CD4-positive, alpha-beta T cell treated with Interleukin-6 for 4 hours (primary cell): ENCODE data around the gene KRTAP2-1.
"Not testable (repeated sequence)": the region's sequence is repeated elsewhere in the genome, so short reads cannot be mapped to it uniquely, and the experiment has no call there.

ENCODE experiments used
- DNase-seq: peaks from one replicate; pipeline ENCODE4 v3.0.0-alpha.2; 2020; ENCODE audit warnings: mixed read lengths

The KRTAP2-1 gene, protein sequence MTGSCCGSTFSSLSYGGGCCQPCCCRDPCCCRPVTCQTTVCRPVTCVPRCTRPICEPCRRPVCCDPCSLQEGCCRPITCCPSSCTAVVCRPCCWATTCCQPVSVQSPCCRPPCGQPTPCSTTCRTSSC

DNA sequence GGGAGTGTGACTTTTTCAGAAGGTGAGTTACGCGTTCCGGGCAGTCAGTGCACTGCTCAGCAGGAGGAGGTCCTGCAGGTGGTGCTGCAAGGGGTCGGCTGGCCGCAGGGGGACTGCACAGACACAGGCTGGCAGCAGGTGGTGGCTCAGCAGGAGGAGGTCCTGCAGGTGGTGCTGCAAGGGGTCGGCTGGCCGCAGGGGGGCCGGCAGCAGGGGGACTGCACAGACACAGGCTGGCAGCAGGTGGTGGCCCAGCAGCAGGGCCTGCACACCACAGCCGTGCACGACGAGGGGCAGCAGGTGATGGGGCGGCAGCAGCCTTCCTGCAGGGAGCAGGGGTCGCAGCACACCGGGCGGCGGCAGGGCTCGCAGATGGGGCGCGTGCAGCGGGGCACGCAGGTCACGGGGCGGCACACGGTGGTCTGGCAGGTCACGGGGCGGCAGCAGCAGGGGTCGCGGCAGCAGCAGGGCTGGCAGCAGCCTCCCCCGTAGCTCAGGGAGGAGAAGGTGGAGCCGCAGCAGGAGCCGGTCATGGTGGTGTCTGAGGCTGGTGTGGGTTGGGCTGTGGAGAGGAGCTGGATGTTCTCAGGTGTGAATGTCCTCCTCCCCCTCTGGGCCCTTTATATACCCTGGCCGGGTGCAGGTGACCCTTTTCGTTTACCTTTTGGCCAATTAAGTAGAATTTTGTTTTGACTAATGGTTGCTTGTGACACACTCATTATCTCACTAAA lies at the start of gene KRTAP2-1:
Gene KRTAP2-1 (minus strand): TSS at position 582 of the 731 bp plus-strand sequence. CDS start 49 bp downstream, at position 533.
- not testable (repeated sequence) for DNase-seq

DNA sequence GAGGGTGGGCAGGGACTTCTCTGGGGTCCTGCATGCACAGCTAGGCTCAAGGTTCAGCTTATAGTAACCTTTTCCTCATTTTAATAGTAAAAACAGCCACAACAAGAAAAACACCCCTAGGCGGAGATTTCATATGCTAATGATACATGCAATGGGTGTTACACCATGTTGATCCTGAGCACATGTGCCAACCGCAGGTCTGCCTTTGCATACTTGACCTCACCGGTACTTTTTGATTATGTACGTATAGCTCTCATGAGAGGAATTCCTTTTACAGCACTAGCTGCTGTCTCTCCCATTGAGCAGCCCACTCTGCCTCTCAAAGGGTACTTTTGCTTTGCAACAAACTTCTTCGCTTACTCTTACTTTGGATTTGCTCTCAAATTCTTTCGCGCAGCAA lies 48.9 kb upstream of the KRTAP2-1 start:
- DNase-seq = no peak

DNA sequence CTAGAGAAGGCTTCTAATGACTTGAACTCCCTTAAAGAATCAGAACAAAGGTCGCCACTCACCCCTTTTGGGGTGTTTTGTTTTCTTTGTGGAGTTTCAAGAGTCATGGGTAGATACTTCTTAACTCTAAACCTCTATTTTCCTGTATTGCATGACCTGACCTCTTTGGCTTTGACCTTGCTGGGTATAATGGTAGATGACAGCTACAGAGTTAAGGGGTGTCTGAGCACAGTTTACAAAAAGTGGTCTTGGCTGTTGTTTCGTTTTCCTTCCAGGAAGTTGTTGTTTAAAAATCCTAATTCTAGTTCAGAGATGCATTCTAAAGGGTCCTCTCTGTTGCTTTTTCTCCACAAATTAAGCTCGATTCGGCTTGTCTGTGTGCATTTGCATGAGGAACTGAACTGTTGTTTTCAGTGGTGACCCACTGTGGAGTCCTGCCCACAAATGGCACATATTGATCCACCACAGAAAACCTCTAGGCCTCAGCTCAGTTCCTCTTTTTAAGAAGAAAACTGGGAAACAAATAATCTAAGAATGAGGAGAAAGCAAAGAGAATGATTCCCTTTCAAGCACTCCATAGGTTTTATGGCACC lies 41.7 kb upstream of the KRTAP2-1 start:
- not testable (repeated sequence) for DNase-seq

DNA sequence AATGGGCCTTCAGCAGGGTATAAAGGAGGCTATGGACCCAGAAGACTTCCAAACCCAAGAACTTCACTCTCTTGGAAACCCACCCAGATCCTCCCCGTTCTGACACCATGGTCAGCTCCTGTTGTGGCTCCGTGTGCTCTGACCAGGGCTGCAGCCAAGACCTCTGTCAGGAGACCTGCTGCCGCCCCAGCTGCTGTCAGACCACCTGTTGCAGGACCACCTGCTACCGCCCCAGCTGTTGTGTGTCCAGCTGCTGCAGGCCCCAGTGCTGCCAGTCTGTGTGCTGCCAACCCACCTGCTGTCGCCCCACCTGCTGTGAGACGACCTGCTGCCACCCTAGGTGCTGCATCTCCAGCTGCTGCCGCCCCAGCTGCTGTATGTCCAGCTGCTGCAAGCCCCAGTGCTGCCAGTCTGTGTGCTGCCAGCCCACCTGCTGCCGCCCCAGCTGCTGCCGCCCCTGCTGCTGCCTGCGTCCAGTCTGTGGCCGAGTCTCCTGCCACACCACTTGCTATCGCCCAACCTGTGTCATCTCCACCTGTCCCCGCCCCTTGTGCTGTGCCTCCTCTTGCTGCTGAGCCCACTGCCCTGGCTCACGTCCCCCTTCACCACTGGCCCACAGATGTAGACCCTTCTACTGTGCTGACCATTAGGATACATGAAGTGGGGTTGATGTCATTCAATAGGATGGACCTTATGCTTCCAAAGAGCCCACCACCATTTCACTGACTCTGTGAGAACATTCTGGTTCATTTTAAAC lies 37.2 kb upstream of the KRTAP2-1 start, which contains the start of gene KRTAP4-7:
Gene KRTAP4-7 (plus strand): TSS at position 51 of the 757 bp plus-strand sequence. CDS start 57 bp downstream, at position 108.
- DNase-seq = not testable (repeated sequence)

DNA sequence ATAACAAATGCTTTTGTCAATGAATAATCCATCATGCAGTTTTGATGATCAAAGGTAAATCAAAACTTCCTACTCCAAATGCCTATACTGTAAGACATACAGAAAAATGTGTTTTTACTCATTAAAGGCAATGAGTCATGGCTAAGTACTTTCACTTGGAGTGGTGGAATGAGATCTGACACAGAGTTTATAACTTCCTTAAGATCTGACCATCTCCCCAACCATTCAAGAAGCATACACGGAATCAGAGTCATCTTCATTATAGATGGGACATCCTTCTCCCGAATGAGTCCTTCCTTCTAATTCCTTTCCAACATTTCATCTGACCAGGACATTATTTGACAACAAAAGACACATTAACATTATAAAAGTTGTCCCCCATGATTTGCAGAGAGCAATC lies 36.3 kb upstream of the KRTAP2-1 start:
- DNase-seq = not testable (repeated sequence)

DNA sequence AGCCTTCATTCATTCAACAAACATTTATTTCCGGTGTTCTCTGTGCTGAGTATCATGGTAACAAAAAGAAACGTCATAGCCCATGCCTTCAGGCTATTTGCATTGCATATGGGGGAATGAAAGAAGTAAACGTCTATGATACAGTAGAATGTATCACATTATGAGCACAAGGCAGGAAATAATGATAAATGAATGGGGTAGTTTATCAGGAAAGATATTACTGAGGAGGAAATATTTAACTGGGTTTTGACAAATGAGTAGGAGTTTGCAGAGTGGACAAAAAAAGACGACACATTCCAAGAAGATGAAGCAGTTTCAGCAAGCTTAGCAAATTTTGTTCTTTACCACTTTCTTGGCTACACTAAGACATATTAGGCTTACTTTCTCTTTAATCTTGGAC lies 35.5 kb upstream of the KRTAP2-1 start:
- DNase-seq = no peak

DNA sequence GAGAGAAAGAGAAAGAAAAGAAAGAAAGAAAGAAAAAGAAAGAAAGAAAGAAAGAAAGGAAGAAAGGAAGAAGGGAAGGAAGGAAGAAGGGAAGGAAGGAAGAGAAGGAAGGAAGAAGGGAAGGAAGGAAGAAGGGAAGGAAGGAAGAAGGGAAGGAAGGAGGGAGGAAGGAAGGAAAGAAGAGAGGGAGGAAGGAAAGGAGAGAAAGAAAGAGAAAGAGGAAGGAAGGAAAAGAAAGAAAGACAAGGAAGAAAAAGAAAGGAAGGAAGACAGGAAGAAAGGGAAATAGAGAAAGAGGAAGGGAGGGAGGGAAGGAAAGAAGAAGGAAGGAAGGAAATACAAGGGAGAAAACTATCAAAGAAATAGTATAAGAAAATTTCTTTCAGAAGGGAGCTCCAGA lies 29.7 kb upstream of the KRTAP2-1 start:
- DNase-seq = no peak

DNA sequence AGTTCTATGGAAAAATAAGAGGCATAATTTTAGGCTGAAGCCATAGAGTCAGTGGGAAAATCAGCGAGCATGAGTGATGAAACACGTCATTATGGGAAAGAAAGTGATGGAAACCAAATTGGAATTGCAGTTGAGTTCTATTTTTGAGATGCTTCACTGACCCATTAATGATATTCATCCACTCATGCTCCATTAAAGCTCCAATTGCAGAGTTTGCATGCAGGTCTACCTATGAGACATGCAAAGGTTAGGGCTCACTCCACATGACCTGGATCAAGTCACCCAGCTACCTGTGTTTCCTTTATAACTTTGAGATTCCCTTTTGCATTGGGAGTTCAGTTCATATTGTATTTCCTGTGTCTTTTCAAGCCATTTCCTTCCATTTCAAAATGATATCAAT lies 26.6 kb upstream of the KRTAP2-1 start:
- DNase-seq = no peak

DNA sequence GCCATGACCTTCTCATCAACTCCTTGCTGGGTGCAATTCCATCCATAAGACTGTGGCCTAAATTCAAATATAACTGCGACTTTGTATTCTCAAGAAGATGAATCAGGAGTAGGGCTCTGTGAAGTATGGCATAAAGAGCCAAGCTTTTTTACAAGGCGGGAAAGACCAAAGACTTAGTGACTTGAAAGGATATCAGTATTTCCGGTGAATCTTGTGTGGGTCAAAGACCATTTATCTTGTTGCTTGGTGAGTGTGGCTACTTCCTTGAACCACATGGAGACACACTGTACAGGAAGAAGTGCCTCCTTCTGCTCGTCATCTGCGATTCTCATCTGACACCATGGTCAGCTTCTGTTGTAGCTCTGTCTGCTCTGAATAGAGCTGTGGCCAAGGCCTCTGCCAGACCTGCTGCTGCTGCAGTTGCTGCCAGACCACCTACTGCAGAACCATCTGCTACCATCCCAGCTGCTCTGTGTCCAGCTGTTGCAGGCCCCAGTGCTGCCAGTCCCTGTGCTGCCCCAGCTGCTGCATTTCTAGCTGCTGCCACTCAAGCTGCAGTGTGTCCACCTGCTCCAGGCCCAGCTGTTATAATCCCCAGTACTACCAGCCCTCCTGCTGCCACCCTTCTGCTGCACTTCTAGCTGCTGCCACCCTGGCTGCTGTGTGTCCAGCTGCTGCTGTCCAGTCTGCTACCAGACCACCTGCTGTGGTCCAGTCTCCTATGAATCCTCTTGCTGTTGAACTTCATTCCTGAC lies 24.7 kb upstream of the KRTAP2-1 start:
- DNase-seq = no peak

DNA sequence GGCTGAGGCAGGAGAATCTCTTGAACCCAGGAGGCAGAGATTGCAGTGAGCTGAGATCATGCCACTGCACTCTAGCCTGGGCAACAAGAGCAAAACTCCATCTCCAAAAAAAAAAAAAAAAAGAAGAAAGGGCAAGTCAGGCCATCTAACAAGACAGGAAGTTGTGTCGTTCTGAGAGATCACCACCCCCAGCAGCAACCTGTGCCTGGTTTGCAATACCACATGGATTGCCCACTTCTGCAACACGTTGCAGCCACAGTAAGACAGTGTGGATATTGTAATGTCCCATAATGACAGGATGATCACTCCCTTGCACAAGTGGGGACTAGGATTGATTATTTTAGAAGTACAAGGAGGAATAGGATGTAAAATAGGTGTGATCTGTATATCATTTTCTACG lies 21.9 kb upstream of the KRTAP2-1 start:
- no peak for DNase-seq

DNA sequence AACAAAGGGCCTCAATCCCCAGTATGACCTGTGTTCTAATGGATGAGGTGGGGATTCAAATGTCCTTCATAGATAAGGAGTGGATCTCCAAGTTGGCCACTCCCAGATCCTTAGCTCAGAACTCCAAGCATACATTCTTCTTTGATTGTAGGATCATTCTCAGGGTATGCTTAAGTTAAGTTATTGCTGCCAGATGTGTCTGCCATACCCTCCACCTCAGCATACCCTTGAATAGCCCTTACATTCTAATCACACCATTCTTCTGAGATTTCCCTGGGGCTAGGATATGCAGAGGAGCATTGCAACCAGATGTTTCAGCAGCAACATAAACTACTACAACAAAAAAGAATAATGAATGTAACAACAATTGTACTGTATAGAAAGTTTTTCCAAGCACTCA lies 20.2 kb upstream of the KRTAP2-1 start:
- DNase-seq = no peak

DNA sequence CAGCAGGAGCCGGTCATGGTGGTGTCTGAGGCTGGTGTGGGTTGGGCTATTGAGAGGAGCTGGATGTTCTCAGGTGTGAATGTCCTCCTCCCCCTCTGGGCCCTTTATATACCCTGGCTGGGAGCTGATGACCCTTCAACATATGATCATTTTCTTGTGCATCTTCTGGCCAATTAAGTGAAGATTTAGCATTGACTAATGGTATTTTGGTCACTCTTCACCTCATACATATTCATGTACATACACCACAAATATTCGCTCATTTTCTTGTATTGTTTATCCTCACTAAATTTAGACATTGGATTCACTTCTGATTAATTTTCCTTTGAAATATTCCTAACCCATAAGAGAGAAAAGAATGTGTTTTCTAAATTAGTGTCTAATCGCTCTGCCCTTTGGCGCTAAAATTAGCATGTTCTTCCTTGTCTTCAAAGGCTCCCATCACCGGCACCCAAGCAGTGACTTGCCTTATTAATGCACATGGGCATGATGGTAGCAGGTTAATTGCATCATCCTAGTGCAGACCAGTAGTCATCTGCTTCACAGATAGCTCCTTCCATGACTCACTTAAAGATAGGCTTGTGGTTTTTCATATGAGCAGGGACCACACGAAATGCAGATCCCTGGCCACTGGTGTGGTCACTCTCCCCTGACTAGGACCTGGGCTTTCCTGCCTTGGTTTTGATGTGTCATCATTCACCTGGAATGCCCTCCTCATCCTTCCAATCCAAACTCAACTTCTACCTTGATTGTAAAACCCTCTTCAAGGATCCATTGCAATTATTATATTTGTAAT lies 18.9 kb upstream of the KRTAP2-1 start, which contains the start of gene KRTAP2-4:
Gene KRTAP2-4 (minus strand): TSS at position 51 of the 796 bp plus-strand sequence. CDS start 34 bp downstream, at position 17.
- no peak for DNase-seq

DNA sequence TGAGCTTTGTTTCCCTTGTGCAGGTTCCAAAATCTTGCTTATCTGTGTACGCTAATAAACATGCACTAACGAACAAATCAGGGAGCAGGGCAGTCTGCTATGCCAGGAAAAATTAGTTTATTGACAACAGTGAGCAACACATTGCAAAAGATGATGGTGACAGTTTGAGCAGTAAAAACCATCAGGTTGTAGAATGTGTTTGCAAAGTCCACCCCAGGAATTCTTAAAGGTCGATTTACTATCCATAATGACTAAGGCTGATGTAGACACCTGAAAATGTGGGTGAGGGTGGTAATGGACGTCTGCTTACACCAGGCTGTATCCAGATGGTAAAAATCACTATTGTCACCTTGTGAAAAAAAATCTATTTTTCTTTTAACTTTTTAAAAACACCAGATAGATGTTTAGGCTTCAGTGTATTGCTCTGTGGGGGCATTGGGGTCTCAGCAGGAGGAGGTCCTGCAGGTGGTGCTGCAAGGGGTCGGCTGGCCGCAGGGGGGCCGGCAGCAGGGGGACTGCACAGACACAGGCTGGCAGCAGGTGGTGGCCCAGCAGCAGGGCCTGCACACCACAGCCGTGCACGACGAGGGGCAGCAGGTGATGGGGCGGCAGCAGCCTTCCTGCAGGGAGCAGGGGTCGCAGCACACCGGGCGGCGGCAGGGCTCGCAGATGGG lies 18.0 kb upstream of the KRTAP2-1 start:
- not testable (repeated sequence) for DNase-seq

DNA sequence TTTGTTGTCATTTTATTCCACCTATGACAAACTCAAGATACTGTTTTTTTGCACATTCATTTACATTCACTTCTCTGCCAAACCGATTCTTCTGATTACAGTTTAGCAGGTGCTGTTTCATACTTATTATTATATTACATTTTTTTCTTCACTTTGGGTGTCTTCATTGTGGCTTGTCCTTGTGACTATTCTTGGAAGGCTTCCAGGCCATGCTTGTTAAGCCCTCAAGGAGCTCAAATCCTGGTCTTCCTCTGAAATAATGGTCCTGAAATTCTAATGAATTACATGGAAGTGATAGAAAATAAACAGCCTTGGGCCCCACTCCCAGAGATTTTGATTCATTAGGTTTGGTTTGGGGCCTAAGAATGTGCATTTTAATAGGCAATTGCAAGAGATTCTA lies 17.2 kb upstream of the KRTAP2-1 start:
- no peak for DNase-seq

DNA sequence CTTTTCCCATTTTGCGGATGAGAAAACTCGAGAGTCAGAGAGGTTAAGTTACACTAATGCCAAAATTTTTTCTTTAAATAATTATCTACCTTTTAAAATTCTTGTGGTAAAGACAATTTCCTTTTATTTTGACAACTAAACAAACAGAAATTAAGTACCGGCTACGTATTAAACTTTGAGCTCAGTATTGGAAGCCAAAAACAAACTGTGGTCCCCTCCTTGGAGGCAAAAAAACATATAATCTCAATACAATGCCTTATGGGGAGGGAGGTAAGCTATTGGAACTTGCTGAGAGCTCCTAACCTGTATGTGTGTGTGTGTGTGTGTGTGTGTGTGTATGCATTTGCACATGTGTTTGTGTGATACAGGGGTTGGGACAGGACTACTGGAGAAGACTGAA lies 16.3 kb upstream of the KRTAP2-1 start:
- DNase-seq = no peak

DNA sequence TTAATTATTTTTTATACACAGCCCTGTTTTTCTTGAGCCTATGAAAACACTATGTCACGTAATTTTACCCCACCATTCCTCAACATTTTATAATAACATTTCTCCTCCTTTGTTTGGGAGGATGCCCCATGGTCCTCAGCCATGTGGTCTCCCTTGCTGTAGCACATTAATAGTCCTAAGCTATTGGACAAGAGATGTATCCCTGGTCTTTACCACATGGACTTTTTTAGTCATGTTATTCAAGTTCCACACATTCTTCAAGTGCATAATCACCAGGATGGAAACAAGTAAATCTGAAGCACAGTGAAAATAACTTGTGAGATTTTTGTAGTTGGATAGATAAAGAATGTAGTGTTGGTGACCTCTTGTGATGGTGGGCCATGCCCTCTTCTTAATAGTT lies 14.8 kb upstream of the KRTAP2-1 start:
- DNase-seq = no peak

DNA sequence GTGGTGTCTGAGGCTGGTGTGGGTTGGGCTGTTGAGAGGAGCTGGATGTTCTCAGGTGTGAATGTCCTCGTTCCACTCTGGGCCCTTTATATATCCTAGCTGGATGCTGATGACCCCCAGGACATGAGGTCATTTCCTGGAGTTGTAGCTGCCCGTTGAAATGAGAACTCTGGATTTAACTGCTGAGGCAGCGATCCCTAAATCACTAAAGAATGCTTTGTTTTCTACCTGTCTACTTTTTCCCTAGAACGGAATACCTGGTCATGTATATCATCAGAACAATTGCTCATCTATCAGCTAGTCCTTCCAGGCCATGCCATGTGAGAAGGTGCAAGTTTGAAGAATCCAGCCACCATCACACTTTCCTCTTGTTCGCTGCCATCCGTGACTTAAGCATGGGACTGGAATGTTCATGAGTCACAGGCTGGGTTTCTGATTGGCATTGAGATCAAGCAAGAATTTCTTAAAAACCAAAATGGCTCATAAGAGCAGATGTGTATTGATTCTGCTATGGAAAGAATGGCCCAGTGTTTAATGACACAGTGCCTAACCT lies 13.0 kb upstream of the KRTAP2-1 start, which contains the start of gene KRTAP2-3:
Gene KRTAP2-3 (minus strand): TSS at position 63 of the 553 bp plus-strand sequence. CDS start 64 bp downstream, outside the sequence.
- DNase-seq = no peak

DNA sequence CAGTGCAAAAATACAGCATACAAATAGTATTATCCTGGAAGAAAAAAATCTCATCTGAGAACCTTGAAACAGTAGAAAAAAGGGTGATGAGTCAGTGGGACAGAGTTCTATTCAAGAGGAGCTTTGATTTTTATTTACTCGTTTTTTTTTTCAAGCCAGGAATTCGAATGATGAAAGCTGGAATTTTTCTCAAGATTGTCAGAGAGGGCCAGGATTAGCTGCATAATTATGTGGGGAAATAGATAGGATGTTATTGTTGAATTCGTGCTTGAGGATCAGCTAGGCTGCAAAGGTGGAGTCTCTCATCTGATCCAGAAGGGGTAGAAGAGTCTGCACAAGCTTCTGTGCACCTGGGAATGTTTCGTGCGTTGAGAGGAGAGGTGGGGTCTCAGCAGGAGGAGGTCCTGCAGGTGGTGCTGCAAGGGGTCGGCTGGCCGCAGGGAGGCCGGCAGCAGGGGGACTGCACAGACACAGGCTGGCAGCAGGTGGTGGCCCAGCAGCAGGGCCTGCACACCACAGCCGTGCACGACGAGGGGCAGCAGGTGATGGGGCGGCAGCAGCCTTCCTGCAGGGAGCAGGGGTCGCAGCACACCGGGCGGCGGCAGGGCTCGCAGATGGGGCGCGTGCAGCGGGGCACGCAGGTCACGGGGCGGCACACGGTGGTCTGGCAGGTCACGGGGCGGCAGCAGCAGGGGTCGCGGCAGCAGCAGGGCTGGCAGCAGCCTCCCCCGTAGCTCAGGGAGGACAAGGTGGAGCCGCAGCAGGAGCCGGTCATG lies 12.3 kb upstream of the KRTAP2-1 start:
- DNase-seq = not testable (repeated sequence)

DNA sequence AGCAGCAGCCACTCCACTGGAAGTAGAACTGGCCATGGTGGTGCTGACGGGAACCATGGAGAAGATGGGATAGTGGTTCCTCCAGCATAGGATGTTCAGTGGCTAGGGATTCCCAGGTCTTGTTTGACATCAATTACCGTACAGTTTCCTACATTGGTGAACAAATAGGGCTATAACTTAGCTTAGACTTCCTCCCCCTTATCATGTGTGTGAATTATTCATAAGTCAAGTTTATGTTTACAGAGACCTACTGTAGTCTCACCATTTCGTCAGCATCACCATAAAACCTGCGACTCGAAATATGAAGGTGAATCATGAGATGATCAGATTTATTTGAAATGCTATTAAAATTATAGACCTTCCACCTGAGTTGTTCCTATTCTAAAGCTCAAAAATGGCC lies 11.6 kb upstream of the KRTAP2-1 start:
- DNase-seq = no peak

DNA sequence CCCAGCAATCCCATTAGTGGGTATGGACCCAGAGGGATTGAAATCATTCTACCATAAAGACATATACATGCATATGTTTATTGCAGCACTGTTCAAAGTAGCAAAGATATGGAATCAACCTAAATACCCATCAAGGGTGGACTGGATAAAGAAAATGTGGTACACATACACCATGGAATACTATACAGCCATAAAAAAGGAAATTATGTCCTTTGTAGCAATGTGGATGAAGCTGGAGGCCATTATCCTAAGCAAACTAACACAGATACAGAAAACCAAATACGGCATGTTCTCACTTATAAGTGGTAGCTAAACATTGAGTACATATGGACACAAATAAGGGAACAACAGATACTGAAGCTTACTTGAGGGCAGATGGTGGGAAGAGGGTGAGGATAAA lies 10.4 kb upstream of the KRTAP2-1 start:
- no peak for DNase-seq
